SHP77 treated with DMSO at 0.1 percent for 48 hours (cell line): ENCODE results near the gene UQCRH.
A peak's percentile ranks its signal among the peaks of the same experiment; 100 is the strongest.

Experiments
- DNase-seq: peaks from one replicate; lab custom pipeline; 2025; lab: John Stamatoyannopoulos, UW

The UQCRH gene

GRCh38 chr1:46303038-46303871 lies at the start of gene UQCRH, which contains the start of gene LRRC41:
TSS of gene UQCRH (plus strand) at chr1:46303698. CDS start at chr1:46303767, 69 bp downstream.
TSS of gene LRRC41 (minus strand) at chr1:46303616. CDS start at chr1:46303322, 294 bp downstream.
- DNase-seq, result peak; percentile 93

GRCh38 chr1:46254668-46255067 lies 48.8 kb upstream of the UQCRH start:
- DNase-seq, result no peak

GRCh38 chr1:46256523-46256922 lies 47.0 kb upstream of the UQCRH start:
- DNase-seq, result no peak

- DNase-seq, result no peak
Measured at GRCh38 chr1:46262508-46262907, 41.0 kb upstream of the UQCRH start.

GRCh38 chr1:46263146-46263545 lies 40.4 kb upstream of the UQCRH start:
- no peak for DNase-seq

DNA sequence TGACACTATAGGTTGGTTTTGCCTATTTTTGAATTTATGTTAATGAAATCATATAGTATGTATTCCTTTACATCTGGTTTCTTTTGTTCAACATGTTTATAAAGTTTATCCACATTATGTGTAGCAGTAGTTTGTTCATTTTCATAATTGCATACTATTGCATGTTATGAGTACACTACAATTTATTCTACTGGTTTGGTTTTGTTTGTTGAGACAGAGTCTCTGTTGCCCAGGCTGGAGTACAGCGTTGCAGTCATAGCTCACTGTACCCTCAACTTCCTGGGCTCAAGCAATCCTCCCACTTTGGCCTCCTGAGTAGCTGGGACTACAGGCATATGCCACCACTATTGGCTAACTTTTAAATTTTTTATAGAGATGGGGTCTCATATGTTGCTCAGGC lies 34.9 kb upstream of the UQCRH start:
- DNase-seq, result no peak

DNA sequence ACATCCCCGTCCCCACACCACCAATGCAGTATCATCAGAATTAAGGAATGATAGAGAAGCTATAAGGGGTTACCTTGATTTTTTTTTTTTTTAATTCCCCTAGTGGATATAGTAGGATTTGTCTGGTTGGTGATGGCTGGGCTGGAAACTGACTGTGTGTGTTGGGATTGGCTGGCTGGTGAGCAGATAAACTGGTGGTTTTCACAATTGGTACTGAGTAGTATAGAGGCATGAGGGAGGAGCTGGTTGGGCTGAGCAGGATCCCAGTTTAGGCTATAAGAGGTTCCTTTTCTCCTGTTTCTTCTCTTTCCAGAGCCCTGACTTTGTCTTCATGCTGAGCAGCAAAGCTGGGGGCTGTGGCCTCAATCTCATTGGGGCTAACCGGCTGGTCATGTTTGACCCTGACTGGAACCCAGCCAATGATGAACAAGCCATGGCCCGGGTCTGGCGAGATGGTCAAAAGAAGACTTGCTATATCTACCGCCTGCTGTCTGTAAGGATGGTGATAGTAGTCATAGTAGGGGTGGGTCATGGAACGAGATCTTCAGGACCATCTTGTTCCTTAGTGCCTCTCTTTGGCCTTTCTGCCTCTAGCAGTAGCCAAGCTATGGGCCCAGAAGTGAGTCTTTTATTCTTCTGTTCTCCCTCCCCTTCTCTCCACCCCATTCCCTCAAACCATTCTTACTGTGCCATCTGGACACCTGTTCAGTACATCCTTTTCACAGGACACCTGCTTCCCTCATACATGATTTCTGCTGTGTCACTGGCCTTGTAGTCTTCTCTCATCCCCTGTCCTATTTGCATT lies 29.1 kb upstream of the UQCRH start:
- no peak for DNase-seq

GRCh38 chr1:46275030-46275337 lies 28.5 kb upstream of the UQCRH start:
- no peak for DNase-seq

DNA sequence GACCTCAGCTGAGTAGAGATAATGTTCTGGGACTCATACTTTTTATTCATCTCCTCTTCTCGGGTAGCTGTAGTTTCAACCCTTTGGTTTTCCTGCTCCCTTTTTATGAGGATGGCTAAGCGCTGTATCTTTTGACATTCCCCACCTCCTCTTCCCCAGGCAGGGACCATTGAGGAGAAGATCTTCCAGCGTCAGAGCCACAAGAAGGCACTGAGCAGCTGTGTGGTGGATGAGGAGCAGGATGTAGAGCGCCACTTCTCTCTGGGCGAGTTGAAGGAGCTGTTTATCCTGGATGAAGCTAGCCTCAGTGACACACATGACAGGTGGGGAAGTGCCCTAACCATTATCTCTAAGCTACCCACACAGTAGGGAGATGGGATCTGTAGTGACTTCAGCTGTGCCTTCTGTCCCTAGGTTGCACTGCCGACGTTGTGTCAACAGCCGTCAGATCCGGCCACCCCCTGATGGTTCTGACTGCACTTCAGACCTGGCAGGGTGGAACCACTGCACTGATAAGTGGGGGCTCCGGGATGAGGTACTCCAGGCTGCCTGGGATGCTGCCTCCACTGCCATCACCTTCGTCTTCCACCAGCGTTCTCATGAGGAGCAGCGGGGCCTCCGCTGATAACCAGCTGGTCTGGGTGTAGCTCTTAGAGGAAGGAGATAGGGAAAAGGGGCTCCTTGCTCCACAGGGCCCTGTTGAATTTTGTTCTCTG lies 25.7 kb upstream of the UQCRH start:
- no peak for DNase-seq

- no peak for DNase-seq
Measured at GRCh38 chr1:46278807-46279206, 24.7 kb upstream of the UQCRH start.

- no peak for DNase-seq
Measured at GRCh38 chr1:46280092-46280491, 23.4 kb upstream of the UQCRH start.

DNA sequence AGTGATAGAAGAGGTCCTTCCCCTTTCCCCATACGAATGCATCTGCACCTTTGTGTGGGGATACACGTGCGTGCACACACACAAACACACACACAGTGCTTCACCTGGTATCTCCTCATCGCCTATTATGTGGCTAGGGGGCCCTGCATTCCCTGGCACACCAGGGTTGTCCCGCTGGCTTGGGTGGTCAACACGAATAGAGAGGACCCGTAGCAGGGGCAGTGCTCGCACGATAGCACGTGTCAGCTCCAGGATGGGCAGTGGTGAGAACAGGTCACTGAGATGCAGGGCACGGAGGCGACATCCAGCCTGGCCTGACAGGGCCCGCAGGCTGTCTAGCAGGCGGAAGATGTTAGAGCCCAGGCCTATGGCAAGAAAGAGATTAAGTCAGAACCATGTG lies 22.5 kb upstream of the UQCRH start:
- DNase-seq, result no peak

DNA sequence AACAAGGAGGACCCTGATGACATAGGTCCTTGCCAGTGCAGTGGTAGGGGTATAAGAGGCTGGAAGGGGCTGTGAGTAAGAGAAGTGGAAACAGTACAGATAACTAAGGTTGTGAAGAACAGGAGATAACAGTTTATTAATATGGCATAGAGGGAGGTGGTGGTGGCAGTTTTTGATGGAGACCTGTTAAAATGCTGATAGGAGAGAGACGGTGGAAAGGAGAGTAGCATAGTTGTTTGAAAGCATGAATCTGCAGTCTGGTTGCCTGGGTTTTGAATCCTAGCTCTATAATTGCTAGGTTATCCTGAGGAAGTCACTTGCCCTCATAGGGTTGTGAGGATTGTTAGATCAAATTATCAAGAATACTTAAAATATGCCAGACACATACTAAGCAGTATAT lies 19.4 kb upstream of the UQCRH start:
- no peak for DNase-seq

- no peak for DNase-seq
Measured at GRCh38 chr1:46284597-46285564, 18.6 kb upstream of the UQCRH start.

DNA sequence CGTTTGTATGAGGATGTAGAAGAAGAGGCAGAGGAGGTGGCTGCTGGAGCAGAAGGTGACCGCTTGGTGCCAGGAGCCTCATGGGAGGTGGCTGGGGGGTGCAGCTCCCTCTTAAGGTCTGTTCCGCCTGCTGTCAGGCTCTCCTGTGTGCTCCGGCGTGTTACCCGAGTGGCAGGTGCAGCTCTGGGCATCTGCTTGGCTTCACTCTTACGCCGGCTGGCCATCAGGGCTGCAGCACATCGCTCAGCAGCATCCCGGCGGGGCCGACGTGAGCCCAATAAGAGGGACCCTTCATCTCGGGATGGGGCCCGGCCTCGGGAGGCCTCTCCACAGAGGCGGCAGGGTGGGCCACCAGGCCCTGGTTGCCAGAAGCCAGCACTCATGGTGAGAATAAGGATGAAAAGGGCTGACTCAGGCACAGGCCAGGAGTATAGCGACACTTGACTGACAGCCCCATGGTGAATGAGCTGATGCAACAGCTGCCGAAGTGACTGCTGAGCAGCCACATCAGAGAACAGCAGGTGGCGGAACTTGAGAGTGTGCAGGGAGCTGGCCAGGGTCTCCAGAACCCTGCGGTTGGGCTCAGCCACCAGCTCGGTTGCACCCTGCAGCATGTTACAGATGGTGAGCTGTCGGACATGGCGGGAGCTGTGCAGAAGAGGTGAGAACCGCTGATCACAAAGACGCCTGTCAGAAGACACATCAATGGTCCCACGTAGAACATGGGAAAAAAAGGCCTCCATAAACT lies 17.6 kb upstream of the UQCRH start:
- peak; percentile 80 for DNase-seq

DNA sequence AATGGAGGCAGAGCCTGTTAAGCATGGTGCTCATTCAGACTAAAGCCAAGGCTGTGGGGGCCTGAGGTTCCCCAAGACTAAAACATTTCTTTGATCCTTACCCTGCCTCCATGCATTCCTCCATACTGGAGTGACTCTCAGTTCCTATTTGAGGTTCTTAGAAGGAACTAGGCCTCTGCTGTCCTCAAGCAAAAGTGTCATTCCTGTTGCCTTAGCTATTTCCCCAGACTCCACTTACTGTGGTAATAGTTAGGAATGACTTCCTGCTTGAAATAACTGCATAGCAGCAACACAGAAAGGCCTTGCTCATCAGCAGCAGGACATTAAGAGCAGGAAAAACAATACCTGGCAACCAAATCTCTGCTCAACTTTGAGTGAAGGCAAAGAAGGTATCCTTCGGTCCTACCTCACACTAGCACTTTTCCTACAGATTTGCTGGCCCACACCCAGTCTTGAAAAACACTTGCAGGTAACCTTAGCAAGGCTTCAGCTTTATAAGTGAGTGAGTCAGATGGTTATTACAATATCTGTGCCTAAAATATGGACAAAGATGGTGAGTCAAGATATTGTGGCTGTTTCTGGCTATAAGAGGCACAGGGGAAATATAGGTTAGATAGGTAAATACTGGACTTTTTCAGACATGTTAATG lies 14.9 kb upstream of the UQCRH start:
- no peak for DNase-seq

GRCh38 chr1:46289134-46289494 lies 14.4 kb upstream of the UQCRH start:
- DNase-seq, result no peak

DNA sequence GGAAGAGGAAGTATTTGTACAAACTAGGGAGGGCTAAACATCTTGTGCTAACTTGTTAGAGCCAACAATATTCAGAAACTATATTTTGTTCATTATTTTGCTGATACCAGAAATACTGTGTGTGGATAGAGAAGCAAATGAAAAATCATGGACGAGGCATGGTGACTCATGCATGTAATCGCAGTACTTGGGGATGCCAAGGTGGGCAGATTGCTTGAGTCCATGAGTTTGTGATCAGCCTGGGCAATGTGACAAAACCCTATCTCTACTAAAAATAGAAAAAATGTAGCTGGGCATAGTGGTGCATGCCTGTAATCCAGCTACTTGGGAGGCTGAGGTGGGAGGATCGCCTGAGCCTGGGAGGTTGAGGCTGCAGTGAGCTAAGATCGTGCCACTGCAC lies 13.5 kb upstream of the UQCRH start:
- DNase-seq, result no peak

- DNase-seq, result no peak
Measured at GRCh38 chr1:46295306-46295705, 8.2 kb upstream of the UQCRH start.

DNA sequence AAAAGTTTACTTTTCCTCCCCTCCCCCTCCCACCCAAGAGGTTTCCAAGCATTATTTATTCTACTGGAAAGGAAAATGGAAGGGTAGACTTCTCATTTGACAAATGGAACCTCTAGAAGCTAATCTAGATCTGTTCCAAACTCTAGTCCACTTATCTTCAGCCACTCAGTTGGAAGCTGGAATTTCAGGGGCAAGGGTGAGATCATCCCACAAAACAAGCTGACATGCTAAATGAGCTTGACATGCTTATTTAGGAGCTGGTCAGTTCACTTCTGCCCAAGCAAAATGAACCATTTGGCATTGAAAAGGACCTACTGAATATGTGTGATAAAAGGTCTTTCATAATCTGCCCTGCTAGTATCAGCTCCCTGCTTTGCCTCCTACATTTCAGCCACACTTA lies 5.1 kb upstream of the UQCRH start:
- DNase-seq, result no peak
